GM04504 (cell line): Measurements from ENCODE around the gene CHML.

Experiments used
- DNase-seq: peaks from one replicate; pipeline ENCODE4 v3.0.0-alpha.2; 2012; ENCODE audit warnings: low read depth

The CHML gene

DNA sequence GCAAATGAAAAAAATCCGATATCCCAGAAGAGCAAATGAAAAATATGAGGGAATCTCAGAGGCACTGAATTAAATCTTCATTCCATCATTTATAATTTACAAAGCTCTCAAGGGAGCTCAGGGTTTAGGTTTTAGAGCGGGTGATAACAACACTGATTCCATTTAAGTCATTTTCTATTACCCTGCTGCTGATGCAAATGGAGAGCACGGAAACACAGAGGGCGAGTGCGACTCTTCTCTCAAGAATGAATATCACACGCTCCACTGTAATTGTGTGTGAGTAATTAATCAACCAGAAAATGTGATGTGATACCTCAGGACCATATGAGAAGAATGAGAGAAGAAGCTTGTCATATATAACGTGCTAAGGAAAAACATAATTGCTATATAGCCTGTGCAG lies 22.7 kb downstream of the CHML start:
- DNase-seq: no peak

DNA sequence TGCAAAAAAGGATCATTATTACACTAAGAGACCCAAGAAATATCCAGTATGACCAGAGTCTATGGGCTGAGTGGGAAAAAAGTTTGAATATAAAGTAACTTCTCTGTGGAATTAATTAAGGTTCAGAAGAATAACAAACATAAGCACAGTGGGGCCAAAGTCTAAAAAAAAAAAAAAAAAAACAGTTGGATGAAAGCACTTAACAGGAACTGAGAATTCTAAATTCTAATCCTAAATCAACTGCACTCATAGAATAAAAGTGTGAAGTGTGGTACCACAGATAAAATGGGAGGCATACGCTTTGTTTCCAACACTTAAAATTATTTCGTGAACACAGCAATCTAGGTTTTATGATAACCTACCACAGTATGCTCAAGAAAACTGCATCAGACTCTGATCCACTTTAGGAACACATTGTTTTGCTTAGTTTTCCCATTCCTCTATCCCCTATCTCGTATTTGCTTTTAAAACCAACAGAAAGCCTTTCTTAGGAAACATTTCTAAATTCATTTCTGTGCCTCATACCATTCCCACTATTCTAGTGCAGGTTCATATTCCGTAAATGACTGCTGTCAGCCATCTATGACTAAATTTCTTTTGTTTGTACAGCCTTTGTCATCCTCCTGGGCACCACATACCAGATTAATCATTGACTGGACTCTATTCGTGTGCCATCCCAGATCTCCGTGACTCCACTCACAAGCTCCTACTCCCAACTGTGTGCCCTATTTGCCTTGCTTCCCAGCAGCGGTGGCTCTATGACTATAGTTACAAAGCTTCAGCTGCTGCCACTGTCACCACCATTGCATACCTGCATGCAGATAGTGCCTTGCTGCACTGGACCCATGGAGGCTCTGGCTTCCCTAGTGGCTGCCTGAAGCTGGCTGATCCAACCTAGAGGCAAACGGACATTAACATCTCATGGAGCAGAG lies 24.9 kb downstream of the CHML start:
- DNase-seq: no peak

DNA sequence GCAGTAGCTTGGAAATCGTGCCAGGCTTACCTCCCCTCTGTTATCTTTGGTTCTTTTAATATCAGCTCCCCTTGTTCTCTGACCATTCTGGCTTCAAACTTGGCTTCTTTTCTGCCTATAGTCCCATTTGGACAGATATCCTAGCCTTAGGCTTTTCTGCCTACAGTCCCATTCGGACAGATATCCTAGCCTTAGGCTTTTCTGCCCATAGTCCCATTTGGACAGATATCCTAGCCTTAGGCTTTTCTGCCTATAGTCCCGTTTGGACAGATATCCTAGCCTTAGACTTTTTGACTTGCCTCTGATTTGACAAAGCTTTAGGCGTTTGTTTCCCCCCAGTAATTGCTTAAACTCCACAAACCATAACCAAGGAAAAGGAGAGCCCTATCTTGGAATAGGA lies 25.6 kb downstream of the CHML start:
- no peak for DNase-seq

DNA sequence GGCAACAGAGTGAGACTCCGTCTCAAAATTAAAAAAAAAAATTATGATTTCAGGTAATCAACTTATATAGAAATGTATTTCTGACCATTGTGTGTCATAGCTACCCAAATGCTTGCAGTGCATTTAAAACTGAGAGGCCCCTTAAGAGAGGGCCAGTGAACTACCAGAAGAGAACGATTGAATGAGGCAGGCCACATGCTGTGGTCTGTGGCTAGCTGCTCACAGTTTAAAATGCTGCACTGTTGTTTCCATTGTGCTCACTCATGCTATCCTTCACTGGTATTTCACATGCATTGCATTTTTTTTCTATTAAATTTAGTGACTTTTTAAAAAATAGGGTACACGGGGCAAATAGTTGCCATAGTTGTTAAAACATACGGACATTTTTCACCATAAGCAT lies 26.0 kb downstream of the CHML start:
- no peak for DNase-seq

GRCh38 chr1:241612533-241613477 lies 27.4 kb downstream of the CHML start:
- peak; percentile 55 for DNase-seq

- no peak for DNase-seq
Measured at GRCh38 chr1:241611736-241612135, 28.4 kb downstream of the CHML start.

DNA sequence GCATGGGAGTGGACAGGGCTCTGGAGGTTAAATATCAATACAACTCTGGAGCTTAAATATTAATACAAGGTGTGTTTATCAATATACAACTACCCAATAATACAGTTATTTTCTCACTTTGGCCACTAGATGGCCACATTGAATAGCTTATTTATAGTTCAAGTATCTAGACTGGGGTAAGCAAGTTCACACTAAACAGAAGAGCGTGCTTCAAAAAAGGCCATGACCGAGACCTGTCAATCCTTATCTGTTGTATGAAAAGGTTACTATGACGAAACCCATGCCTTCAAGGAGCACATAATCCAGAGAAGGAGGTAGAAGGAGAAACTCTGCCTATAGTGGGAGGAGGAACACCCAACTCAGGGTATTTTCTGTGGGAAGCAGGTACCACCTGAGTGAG lies 29.1 kb downstream of the CHML start:
- DNase-seq: no peak

DNA sequence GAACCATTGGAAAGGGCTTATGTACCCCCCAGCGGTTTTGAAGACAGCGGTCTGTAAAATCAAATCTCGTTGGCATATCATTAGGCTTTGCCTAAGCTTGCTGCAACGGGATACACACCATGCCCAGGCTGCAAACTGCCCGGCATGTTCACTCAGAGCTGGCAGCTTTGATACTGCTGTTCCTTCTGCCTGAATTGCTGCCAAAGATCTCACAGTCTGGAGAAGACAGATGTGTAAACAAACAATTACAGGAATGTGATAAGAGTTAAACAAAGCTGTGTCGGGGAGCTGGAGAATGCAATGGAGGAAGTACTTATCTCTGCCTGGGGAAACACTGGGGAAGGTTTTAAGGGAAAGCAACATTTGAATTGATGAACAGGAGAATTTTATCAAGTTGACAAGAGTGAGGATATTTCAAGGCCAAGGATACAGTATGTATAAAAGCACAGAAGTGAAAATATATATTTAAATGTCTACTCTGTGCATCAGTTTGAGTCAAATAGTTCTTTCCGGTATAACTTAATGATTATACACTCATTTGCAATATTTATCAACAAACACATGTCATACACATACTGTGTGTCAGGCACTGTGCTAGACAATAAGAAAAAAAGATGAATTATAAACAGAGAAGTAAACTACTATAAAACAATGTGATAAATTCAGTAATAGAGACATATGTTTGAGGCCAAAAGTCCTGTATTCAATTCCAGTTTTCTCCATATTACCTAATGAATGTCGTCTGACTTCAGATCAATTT lies 29.9 kb downstream of the CHML start:
- no peak for DNase-seq

GRCh38 chr1:241608379-241609033 lies 31.7 kb downstream of the CHML start:
- DNase-seq: no peak

DNA sequence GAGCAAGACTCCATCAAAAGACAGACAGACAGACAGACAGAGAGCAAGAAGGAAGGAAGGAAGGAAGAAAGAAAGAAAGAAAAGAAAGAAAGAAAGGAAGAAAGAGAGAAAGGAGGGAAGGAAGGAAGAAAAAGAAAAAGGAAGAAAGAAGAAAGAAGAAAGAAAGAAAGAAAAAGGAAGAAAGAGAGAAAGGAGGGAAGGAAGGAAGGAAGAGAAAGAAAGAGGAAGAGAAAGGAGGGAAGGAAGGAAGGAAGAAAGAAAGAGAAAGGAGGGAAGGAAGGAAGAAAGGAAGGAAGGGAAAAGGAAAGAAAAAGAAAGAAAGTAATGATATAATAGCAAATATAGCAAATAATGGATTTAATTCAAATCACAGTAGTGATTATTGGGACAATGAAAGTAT lies 32.7 kb downstream of the CHML start:
- DNase-seq: no peak

DNA sequence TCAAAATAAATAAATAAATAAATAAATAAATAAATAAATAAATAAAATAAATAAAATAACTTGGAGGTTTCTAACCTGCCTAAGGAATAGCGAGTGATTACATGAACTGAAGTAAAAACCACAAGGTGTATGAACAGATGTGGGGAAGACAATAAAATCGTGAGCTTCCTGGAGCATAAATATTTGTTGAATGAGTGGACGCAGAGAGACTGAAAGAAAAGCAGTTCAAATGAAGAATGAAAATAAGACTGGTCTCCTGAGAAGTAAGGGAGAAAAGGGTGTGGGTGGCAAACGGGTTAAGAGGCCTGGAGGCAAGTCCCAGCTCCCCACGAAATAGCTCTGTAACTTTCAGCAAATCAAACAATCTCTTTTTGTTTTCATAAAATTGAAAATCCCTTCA lies 33.6 kb downstream of the CHML start:
- DNase-seq: no peak

DNA sequence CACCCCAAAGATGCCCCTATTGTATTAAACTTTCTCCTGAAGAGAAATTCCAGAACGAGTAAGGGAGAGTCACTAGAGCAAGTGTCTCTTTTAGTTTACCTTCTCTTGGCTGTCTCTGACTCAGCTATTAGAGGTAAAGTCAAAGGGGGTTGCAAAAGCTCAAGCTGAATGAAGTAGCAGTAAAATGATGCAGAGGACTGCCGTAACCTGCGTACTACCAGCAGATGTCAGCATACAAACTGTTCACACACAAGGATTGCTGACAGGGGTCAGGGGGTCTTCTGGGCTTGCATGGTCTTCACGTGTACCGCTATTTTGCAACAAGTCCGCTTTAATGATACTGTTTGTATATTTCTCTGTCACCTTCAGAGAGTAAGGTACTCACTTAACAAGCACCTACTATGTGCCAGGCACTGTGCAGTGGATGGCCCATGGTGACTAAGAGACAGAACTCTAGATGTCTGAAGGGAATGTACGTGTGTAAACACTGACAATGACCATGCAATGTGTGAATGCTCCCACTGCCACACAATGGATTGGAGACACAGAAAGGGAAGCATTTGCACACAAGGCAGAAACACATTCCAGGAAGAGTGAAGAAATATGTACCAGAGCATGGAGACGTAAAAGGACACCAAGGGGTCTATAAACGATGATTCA lies 34.9 kb downstream of the CHML start:
- no peak for DNase-seq

DNA sequence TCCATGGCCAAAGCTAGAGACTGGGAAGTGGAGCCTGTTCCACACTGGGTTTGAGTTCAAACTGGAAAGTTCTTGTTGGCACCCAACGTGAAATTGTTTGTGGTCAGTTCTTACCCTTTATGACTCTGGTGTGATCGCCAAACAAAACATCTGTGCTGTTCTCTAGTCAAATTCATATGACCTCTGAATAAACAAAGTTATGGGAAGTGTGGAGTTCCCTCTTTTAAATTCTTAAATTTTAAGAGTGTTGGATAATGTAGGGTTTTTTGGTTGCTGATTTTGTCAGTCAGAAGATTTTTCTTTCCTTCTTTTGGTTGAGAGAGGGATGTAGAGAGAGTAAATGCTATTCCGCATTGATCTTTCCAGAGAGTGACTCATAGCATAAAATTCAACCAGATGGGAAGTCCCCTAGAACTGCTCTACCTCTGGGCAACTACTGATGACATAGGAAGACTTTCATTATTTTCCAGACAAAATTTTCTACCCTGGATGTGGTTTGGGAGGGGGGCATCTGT lies 36.4 kb downstream of the CHML start:
- no peak for DNase-seq

DNA sequence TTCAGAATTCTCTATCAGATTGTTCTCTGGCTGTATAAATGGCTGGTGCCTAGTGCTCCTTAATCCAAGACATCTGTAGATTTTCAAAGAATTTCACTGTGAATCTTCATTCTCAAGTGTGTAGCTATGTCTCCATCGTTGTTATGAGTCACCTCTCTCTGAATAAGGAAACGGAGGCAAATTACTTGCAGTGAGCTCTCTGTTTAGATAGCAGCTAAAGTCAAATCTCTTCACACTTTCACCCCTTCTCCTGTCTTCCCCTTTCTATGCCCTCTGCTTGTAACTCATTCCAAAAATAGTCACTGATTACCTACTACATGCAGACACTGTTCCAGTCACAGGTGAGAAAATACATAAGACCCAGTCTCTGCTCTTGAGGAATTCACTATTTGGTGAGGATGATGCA lies 39.7 kb downstream of the CHML start:
- peak; percentile 41 for DNase-seq

DNA sequence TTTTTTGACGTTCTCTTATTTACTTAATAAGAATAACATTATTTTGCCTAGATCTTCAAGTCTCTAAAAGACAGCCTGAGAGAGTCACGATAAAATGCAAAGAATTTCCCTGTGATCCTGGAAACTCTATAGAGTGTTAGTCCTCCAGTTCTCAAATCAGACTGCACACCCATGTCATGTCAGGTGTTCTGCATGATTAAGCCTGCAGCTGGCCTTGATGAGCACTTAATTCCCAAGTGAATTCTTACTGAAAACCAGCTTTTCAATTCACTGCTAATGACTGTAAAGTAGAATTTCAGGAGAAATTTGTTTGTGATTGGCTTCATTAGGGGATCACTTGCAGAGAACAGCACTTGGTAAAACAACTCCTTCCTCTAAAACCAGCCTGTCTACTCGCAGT lies 41.9 kb downstream of the CHML start:
- no peak for DNase-seq

DNA sequence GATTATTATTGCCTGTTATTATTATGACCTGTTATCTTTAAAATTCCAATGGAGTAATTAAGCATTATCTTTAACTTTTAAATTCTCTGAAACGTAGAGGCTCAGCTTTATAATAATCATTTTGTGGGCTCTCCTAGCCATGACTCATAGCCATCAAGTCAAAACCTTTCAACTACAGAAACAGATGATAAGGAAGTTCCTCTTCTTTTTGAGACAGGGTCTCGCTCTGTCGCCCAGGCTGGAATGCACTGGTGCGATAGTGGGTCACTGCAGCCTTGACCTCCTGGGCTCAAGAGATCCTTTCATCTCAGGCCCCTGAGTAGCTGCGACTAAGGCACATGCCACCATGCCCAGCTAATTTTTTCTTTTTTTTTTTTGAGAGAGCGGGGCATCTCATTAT lies 43.5 kb downstream of the CHML start:
- no peak for DNase-seq

DNA sequence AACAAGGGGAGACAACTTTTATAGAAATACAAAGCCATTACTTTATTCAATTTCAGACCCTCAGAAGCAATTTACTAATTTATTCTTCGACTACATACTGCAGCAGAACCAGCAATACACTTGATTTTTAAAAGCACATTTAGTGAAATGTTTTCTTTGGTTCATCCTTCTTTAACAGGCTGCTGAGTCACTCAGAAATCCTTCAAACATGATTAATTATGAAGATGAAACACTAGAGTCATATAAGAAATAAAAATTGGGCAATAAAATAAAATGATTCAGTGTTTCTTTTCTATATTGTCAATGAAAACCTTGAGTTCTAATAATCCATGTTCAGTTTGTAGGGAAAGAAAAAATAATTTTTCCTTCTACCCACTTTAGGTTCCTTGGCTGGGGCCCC lies 47.0 kb downstream of the CHML start:
- DNase-seq: no peak

GRCh38 chr1:241592273-241592958 lies 47.8 kb downstream of the CHML start:
- DNase-seq: peak; percentile 47

GRCh38 chr1:241591736-241592135 lies 48.4 kb downstream of the CHML start:
- DNase-seq: no peak

GRCh38 chr1:241591317-241591716 lies 48.9 kb downstream of the CHML start:
- DNase-seq: no peak
